Gastrocnemius medialis (tissue), 4 donors: Measurements from ENCODE around the gene SLC41A1. TPM values are rescaled to one million over a fixed set of nuclear protein-coding genes. Genes with fewer than 3 reads are reported as not detected.
A peak's percentile ranks its signal among the peaks of the same experiment; 100 is the strongest.

ENCODE experiments used
- ATAC-seq, 2 donors: fragments of 150-250 bp; one replicate each; pipeline ENCODE4 v1.9.1; 2016
- DNase-seq, 2 donors: peaks; one replicate each; pipeline ENCODE4 v3.0.0-alpha.2; 2019
- H3K27ac ChIP-seq, 4 donors: fragments of 200-600 bp; sonication (generic); 1 replicate in 1 of 4; 2 replicates in 3 of 4; pipeline ENCODE4 v1.5.1; 2016 to 2018; ENCODE audit warnings: mild to moderate bottlenecking in 2 of 4, moderate library complexity in 1 of 4
- H3K27me3 ChIP-seq, 3 donors: fragments of 200-600 bp; sonication (generic) in 2 of 3; 1 replicate in 1 of 3; 2 replicates in 2 of 3; pipeline versions ENCODE4 v1.5.1 to v1.6.0; 2016 to 2019; ENCODE audit warnings: mild to moderate bottlenecking in 1 of 3, moderate library complexity in 1 of 3
- H3K36me3 ChIP-seq, 2 donors: fragments of 200-600 bp; sonication (generic) in 1 of 2; one replicate each; pipeline ENCODE4 v1.5.1; 2017 to 2018
- H3K4me1 ChIP-seq, 2 donors: fragments of 200-600 bp; sonication (generic) in 1 of 2; one replicate each; pipeline ENCODE4 v1.5.1; 2016 to 2017; ENCODE audit warnings: mild to moderate bottlenecking in 2 of 2
- H3K4me3 ChIP-seq, 4 donors: fragments of 200-600 bp; sonication (generic) in 3 of 4; 1 replicate in 1 of 4; 2 replicates in 3 of 4; pipeline ENCODE4 v1.5.1; 2016 to 2019; ENCODE audit warnings: mild to moderate bottlenecking in 2 of 4
- H3K9me3 ChIP-seq, 3 donors: fragments of 200-600 bp; sonication (generic) in 2 of 3; 1 replicate in 1 of 3; 2 replicates in 2 of 3; pipeline ENCODE4 v1.5.1; 2016 to 2019
- CTCF ChIP-seq, 5 experiments: fragments of 450-650 bp in 3 of 5; fragments of 200-600 bp in 2 of 5; sonication (generic) in 2 of 5; IDR thresholded peaks in 4 of 5; conservative IDR thresholded peaks in 1 of 5; 1 replicate in 4 of 5; 2 replicates in 1 of 5; pipeline ENCODE4 v1.5.1; 2016 to 2019; ENCODE audit warnings: antibody characterized with exemption in 5 of 5, mild to moderate bottlenecking in 3 of 5, moderate library complexity in 3 of 5
- POLR2A ChIP-seq, 2 donors: fragments of 450-650 bp; IDR thresholded peaks; one replicate each; pipeline ENCODE4 v1.6.1; 2017; ENCODE audit warnings: antibody characterized with exemption in 2 of 2, mild to moderate bottlenecking in 2 of 2, moderate library complexity in 2 of 2
- in situ Hi-C, 4 donors: fragments of 200-750 bp; cut with MboI; loops; one replicate each; pipeline versions ENCODE4 v1.15.0 to v1.8.0; 2017; ENCODE audit warnings: low sequenced_read_pairs in 4 of 4
- intact Hi-C: fragments of 100-400 bp; cut with DNase I; formaldehyde crosslinking; loops from one replicate; pipeline ENCODE4 v1.15.1; 2023; ENCODE audit warnings: low total_unique reads
- total RNA-seq, 4 donors: library from RNA; depleted of rRNA; stranded (reverse); fragments of >200 nt; gene quantifications; one replicate each; pipeline versions ENCODE4 v1.1.0 to v1.2.3, GENCODE V29; 2016

SLC41A1 gene
- total RNA-seq, 4 donors from 2014 or later: 21.5 to 39.8 (median 36.8) TPM

- TF ChIP-seq POLR2A (IDR thresholded peaks at IDR 0.05) (no peak), CTCF (IDR thresholded peaks at IDR 0.05 in 4 of 5, conservative IDR thresholded peaks at IDR 0.05 in 1 of 5) (no peak)
- DNase-seq (no peak), ATAC-seq (peak; percentile 64 to 66)
- intact Hi-C loops: loop anchor here (1.0 to 2.0 kb wide), 2 partner anchors 65 to 116 kb away; partner anchors contain the start of genes ELK4 and SLC41A1
- Histone ChIP-seq H3K27me3 (no peaks in the 10 kb centered on the region), H3K4me3 (peak overlapping the region; percentile 76 to 88 (median 82)), H3K36me3 (no peaks in the 10 kb centered on the region), H3K9me3 (no peaks in the 10 kb centered on the region), H3K4me1 (peaks cover 40 to 47% of the 10 kb centered on the region in 2 donors), H3K27ac (peak overlapping the region; percentile 93 to 97 (median 96))
- in situ Hi-C loops: no loop called here
These were observed 64.4 kb downstream of the SLC41A1 start for GRCh38 chr1:205748403-205749233.

GRCh38 chr1:205746757-205747412, 66.1 kb downstream of the SLC41A1 start:
- no peak for DNase-seq
- TF ChIP-seq CTCF (IDR thresholded peaks at IDR 0.05 in 4 of 5, conservative IDR thresholded peaks at IDR 0.05 in 1 of 5) (no peak), POLR2A (IDR thresholded peaks at IDR 0.05) (no peak)
- Histone ChIP-seq H3K27me3 (no peaks in the 10 kb centered on the region), H3K9me3 (no peaks in the 10 kb centered on the region), H3K4me1 (peaks cover 47 to 51% of the 10 kb centered on the region in 2 donors), H3K27ac (peak overlapping the region; percentile 10 to 97 (median 94)), H3K36me3 (no peaks in the 10 kb centered on the region), H3K4me3 (no peak overlapping the region)
- intact Hi-C loops (no loop called here), in situ Hi-C loops (no loop called here)
- no peak for ATAC-seq

DNA sequence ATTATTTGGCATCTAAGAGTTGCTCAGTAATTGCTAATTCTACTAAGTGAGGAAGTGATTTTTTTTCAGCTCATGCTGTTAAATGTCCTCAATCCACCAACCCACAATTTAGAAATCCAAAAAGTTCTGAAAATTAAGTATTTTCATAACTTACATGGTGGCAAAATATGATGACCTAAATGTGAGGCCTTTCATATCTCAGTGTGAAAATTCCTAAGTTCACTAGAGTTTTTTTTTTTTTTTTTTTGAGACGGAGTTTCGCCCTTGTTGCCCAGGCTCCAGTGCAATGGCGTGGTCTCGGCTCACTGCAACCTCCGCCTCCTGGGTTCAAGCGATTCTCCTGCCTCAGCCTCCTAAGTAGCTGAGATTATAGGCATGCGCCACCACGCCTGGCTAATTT, 68.6 kb downstream of the SLC41A1 start:
- H3K27ac ChIP-seq: peak overlapping the region in 2 of 4 donors; percentile 40 to 41
- ATAC-seq (no peak), DNase-seq (no peak)
- H3K27me3 ChIP-seq: no peaks in the 10 kb centered on the region
- H3K9me3 ChIP-seq: no peaks in the 10 kb centered on the region
- in situ Hi-C loops (no loop called here), intact Hi-C loops (no loop called here)
- no peak for TF ChIP-seq POLR2A (IDR thresholded peaks at IDR 0.05)
- no peak for TF ChIP-seq CTCF (IDR thresholded peaks at IDR 0.05 in 4 of 5, conservative IDR thresholded peaks at IDR 0.05 in 1 of 5)
- H3K4me1 ChIP-seq: peaks cover 47 to 53% of the 10 kb centered on the region in 2 donors
- H3K36me3 ChIP-seq: no peaks in the 10 kb centered on the region
- H3K4me3 ChIP-seq: no peak overlapping the region

DNA sequence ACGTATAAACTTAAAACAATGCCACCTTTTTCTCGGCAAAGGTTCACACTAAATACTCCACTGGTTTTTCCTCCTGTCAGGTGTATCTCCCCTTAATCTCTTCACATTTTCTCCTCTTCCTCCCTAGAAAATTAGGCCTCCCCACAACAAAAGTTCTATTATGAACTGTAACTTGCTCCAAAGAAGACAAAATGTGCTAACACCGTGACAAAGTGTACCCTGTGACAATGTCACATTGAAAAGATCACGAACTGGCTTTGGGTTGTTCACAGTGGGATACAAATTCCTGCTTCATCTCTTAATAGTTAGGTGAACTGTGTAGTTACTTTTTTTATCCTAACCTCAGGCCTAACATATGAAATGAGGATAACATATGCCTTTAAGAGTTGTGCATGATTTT, 69.0 kb downstream of the SLC41A1 start:
- ATAC-seq (no peak), DNase-seq (no peak)
- peaks cover 47 to 57% of the 10 kb centered on the region in 2 donors for H3K4me1 ChIP-seq
- no peak overlapping the region for H3K4me3 ChIP-seq
- no peaks in the 10 kb centered on the region for H3K9me3 ChIP-seq
- no peaks in the 10 kb centered on the region for H3K36me3 ChIP-seq
- H3K27ac ChIP-seq: peak overlapping the region in 2 of 4 donors; percentile 40 to 41
- no peaks in the 10 kb centered on the region for H3K27me3 ChIP-seq
- TF ChIP-seq POLR2A (IDR thresholded peaks at IDR 0.05) (no peak), CTCF (IDR thresholded peaks at IDR 0.05 in 4 of 5, conservative IDR thresholded peaks at IDR 0.05 in 1 of 5) (no peak)
- intact Hi-C loops: no loop called here
- in situ Hi-C loops: no loop called here
